ENCODE results near the gene GPC3.

Gene GPC3

DNA sequence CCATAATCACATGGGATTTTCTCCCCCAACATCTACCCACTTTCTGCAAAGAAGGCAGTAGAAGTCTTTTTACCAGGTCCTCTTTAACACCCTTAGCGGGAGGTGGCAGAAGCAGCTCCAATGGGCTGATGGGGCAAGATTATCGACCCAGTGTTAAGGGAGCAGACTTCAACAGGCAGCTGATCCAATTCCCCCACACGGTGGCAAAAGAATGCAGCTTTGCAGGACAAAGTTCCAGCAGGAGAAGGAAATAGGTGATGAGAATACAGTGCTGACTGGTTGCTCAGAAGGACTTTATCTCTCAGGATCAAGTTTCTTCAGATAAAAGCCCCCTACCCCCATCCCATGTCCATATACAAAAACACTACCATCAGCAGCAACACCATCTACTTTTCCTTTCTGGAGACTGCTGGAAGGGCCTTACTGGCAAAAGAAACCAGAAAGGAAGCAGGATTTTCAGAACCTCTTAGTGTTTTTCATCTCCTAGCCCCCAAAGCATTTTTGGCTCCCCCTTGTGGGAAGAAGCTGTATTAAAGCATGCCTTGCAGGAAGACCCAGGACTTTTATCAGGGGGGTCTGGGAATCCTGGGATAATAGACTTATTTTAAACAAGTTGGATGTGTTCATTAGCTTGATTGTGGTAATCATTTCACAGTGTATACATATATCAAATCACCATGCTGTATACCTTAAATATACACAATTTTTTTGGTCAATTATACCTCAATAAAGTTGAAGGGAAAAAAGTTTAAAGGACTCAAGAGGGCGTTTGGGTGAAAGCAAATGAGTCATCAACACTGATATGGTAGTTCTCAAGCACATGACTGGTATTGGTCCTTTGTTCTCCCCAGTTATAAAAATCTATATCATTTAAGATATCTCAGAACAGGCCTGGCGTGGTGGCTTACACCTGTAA is 146.4 kb downstream of the GPC3 start:
- H3K9me3 ChIP-seq = no peaks in the 10 kb centered on the region
- no peak overlapping the region for H3K27ac ChIP-seq
- H3K36me3 ChIP-seq = no peaks in the 10 kb centered on the region
- H3K27me3 ChIP-seq = no peaks in the 10 kb centered on the region
- TF ChIP-seq, protein P1, sequence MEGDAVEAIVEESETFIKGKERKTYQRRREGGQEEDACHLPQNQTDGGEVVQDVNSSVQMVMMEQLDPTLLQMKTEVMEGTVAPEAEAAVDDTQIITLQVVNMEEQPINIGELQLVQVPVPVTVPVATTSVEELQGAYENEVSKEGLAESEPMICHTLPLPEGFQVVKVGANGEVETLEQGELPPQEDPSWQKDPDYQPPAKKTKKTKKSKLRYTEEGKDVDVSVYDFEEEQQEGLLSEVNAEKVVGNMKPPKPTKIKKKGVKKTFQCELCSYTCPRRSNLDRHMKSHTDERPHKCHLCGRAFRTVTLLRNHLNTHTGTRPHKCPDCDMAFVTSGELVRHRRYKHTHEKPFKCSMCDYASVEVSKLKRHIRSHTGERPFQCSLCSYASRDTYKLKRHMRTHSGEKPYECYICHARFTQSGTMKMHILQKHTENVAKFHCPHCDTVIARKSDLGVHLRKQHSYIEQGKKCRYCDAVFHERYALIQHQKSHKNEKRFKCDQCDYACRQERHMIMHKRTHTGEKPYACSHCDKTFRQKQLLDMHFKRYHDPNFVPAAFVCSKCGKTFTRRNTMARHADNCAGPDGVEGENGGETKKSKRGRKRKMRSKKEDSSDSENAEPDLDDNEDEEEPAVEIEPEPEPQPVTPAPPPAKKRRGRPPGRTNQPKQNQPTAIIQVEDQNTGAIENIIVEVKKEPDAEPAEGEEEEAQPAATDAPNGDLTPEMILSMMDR (IDR thresholded peaks at IDR 0.05) = no peak
- no peak overlapping the region for H3K4me3 ChIP-seq (ENCODE audit: low read depth in 1 of 2, low read length in 1 of 2)
- no peaks in the 10 kb centered on the region for H3K4me1 ChIP-seq (ENCODE audit: control insufficient read depth in 1 of 2, insufficient read depth in 1 of 2, low read depth in 1 of 2, low read length in 1 of 2)

DNA sequence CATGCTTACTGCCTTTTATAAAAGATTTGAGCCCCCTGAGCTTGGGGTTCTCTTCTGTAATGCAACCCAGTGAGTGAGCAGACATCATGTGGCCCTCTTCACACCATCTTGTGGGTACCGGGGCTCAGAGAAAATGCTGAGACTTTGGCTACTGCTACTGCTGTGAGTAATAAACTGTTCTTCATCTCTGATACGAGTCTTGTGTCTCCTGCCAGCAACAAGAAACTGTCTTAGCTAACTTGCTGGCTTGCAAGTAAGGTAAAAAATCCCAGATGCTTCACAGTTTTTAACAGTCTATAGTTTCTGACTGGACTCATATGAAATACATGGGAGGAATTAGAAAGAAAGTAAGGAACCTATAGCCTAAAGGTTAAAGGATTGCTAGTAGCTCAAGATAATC is 148.3 kb downstream of the GPC3 start:
- H3K4me1 ChIP-seq (ENCODE audit: control insufficient read depth in 1 of 2, insufficient read depth in 1 of 2, low read depth in 1 of 2, low read length in 1 of 2) = no peaks in the 10 kb centered on the region
- no peaks in the 10 kb centered on the region for H3K36me3 ChIP-seq
- no peaks in the 10 kb centered on the region for H3K9me3 ChIP-seq
- TF ChIP-seq, protein P1 (IDR thresholded peaks at IDR 0.05) = no peak
- H3K27ac ChIP-seq = no peak overlapping the region
- no peak overlapping the region for H3K4me3 ChIP-seq (ENCODE audit: low read depth in 1 of 2, low read length in 1 of 2)
- no peaks in the 10 kb centered on the region for H3K27me3 ChIP-seq

- no peak overlapping the region for H3K4me3 ChIP-seq (ENCODE audit: low read depth in 1 of 2, low read length in 1 of 2)
- H3K36me3 ChIP-seq = no peaks in the 10 kb centered on the region
- no peak overlapping the region for H3K27ac ChIP-seq
- H3K4me1 ChIP-seq (ENCODE audit: control insufficient read depth in 1 of 2, insufficient read depth in 1 of 2, low read depth in 1 of 2, low read length in 1 of 2) = no peaks in the 10 kb centered on the region
- no peaks in the 10 kb centered on the region for H3K27me3 ChIP-seq
- no peaks in the 10 kb centered on the region for H3K9me3 ChIP-seq
- TF ChIP-seq, protein P1 (IDR thresholded peaks at IDR 0.05) = no peak
Measured at GRCh38 chrX:133836561-133836960, 148.8 kb downstream of the GPC3 start.

DNA sequence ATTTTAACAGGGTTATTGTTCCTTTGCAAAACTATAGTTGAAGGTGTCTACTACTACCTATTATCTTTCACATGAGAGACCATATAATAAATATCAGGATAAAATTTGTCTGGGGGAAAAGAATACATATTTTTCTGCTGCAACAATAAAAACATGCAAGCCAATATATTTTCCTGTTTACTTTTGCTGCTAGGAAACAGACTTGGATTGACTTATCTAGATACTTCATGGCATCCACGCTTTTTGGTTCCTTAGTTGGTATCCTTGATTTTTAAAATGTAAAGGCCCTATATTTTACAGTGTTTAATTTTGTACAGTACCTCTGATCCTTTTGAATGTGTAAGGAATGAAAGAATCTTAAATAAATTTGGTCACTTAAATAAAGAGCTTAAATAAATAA is 150.6 kb downstream of the GPC3 start:
- Histone ChIP-seq H3K4me3 (ENCODE audit: low read depth in 1 of 2, low read length in 1 of 2) (no peak overlapping the region), H3K27me3 (no peaks in the 10 kb centered on the region), H3K4me1 (ENCODE audit: control insufficient read depth in 1 of 2, insufficient read depth in 1 of 2, low read depth in 1 of 2, low read length in 1 of 2) (no peaks in the 10 kb centered on the region), H3K36me3 (no peaks in the 10 kb centered on the region), H3K27ac (no peak overlapping the region), H3K9me3 (no peaks in the 10 kb centered on the region)
- TF ChIP-seq, protein P1 (IDR thresholded peaks at IDR 0.05) = no peak

DNA sequence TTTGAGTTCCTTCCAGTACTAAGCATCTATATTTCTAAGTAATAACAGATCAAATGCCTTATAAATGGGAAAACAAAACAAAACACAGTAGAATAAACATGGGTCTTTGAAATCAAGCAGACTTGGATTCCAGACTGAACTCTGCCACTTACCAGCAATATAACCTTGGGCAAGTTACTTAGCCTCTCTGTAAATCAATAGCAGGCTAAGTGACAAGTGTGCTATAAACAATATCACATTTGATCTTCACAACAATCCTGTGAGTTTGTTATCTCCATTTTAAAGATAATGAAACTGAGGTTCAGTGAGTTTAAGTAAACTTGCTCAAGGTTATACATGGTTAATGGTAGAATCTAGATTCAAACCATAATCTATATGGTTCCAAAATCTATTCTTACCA is 165.8 kb downstream of the GPC3 start:
- no peak overlapping the region for H3K27ac ChIP-seq
- TF ChIP-seq, protein P1 (IDR thresholded peaks at IDR 0.05) = no peak
- no peaks in the 10 kb centered on the region for H3K36me3 ChIP-seq
- no peaks in the 10 kb centered on the region for H3K27me3 ChIP-seq
- H3K9me3 ChIP-seq = no peaks in the 10 kb centered on the region
- H3K4me1 ChIP-seq (ENCODE audit: control insufficient read depth in 1 of 2, insufficient read depth in 1 of 2, low read depth in 1 of 2, low read length in 1 of 2) = no peaks in the 10 kb centered on the region
- H3K4me3 ChIP-seq (ENCODE audit: low read depth in 1 of 2, low read length in 1 of 2) = no peak overlapping the region
